Measurements from ENCODE around the gene LOXL1. TPM values are rescaled to one million over a fixed set of nuclear protein-coding genes. Genes with fewer than 3 reads are reported as not detected.

Gene LOXL1
- 10 to 100 TPM in 1 of 2 donors, 1 to 10 TPM in 1; 8.6 to 14.5 TPM for total RNA-seq

- no peaks in the 10 kb centered on the region for H3K9me3 ChIP-seq
- H3K4me1 ChIP-seq = peaks cover 59% of the 10 kb centered on the region
- ATAC-seq (peak; percentile 59), DNase-seq (peak; percentile 67 to 79 (median 76))
- peak within 1 kb of the TSS; percentile 66 to 89 (median 84) for H3K27ac ChIP-seq
- peak within 1 kb of the TSS; percentile 37 to 80 for H3K4me3 ChIP-seq
- 8 to 15% methylated on average over 5 to 45 of the region's 47 CpGs for WGBS, 2 donors
- intact Hi-C loops (cut with DNase I) = no loop called here
- no peaks in the 10 kb centered on the region for H3K36me3 ChIP-seq (replicated peaks in 1 of 2; ENCODE audit: insufficient read depth in 1 of 2, low read depth in 2 of 2)
- no peaks in the 10 kb centered on the region for H3K27me3 ChIP-seq
- TF ChIP-seq CTCF (IDR thresholded peaks at IDR 0.05) (no peak), POLR2A (IDR thresholded peaks at IDR 0.05) (peak; percentile 65 to 76 (median 73))
These were observed at the start of gene LOXL1 for GRCh38 chr15:73926219-73927002. TSS of gene LOXL1 (plus strand) at chr15:73926462. CDS start at chr15:73926784, 322 bp downstream.

GRCh38 chr15:73879426-73879825 lies 46.8 kb upstream of the LOXL1 start:
- ATAC-seq = no peak
- intact Hi-C loops (cut with DNase I) = no loop called here
- Histone ChIP-seq H3K4me1 (no peaks in the 10 kb centered on the region), H3K9me3 (no peaks in the 10 kb centered on the region), H3K4me3 (no peak overlapping the region), H3K36me3 (replicated peaks in 1 of 2; ENCODE audit: insufficient read depth in 1 of 2, low read depth in 2 of 2) (no peaks in the 10 kb centered on the region), H3K27ac (no peak overlapping the region), H3K27me3 (no peaks in the 10 kb centered on the region)
- DNase-seq = no peak
- no peak for TF ChIP-seq CTCF (IDR thresholded peaks at IDR 0.05)
- no peak for TF ChIP-seq POLR2A (IDR thresholded peaks at IDR 0.05)
- 35 to 55% methylated on average over 3 of the region's 3 CpGs for WGBS, 2 donors

GRCh38 chr15:73881579-73882320 lies 44.5 kb upstream of the LOXL1 start:
- Histone ChIP-seq H3K4me3 (no peak overlapping the region), H3K4me1 (no peaks in the 10 kb centered on the region), H3K27me3 (no peaks in the 10 kb centered on the region), H3K9me3 (no peaks in the 10 kb centered on the region), H3K27ac (no peak overlapping the region), H3K36me3 (replicated peaks in 1 of 2; ENCODE audit: insufficient read depth in 1 of 2, low read depth in 2 of 2) (no peaks in the 10 kb centered on the region)
- DNase-seq (no peak), ATAC-seq (no peak)
- 51 to 52% methylated on average over 8 to 12 of the region's 12 CpGs for WGBS, 2 donors
- no peak for TF ChIP-seq POLR2A (IDR thresholded peaks at IDR 0.05)
- no peak for TF ChIP-seq CTCF (IDR thresholded peaks at IDR 0.05)
- intact Hi-C loops (cut with DNase I) = no loop called here

GRCh38 chr15:73882761-73883419 lies 43.4 kb upstream of the LOXL1 start:
- no peak for DNase-seq
- TF ChIP-seq CTCF (IDR thresholded peaks at IDR 0.05) = no peak
- no peak for TF ChIP-seq POLR2A (IDR thresholded peaks at IDR 0.05)
- no peak overlapping the region for H3K27ac ChIP-seq
- WGBS, 2 donors = 83 to 87% methylated on average over 5 to 10 of the region's 10 CpGs
- no peaks in the 10 kb centered on the region for H3K9me3 ChIP-seq
- intact Hi-C loops (cut with DNase I) = no loop called here
- ATAC-seq = no peak
- no peaks in the 10 kb centered on the region for H3K36me3 ChIP-seq (replicated peaks in 1 of 2; ENCODE audit: insufficient read depth in 1 of 2, low read depth in 2 of 2)
- no peak overlapping the region for H3K4me3 ChIP-seq
- H3K4me1 ChIP-seq = no peaks in the 10 kb centered on the region
- H3K27me3 ChIP-seq = no peaks in the 10 kb centered on the region

Data from body of pancreas (tissue), 4 donors.